H1 (cell line): Measurements from ENCODE around the gene GFOD1.

ENCODE experiments used
- CTCF ChIP-seq, 3 experiments: IDR thresholded peaks; 1 replicate in 2 of 3; 2 replicates in 1 of 3; pipeline versions ENCODE4 v1.5.1 to v1.6.1; 2011; ENCODE audit warnings: low read length in 3 of 3, mild to moderate bottlenecking in 3 of 3, inconsistent platforms in 2 of 3, low read depth in 1 of 3, moderate library complexity in 1 of 3; ENCODE audit not compliant: insufficient read depth in 1 of 3; ENCODE audit errors: control extremely low read depth in 1 of 3
- KDM1A ChIP-seq: fragments of 200-600, 300-600 bp; sonication (generic); IDR thresholded peaks from 2 replicates; pipeline ENCODE4 v1.7.1; 2016; ENCODE audit warnings: mild to moderate bottlenecking, low read length, borderline replicate concordance
- RAD21 ChIP-seq, 2 experiments: IDR thresholded peaks in 1 of 2; conservative IDR thresholded peaks in 1 of 2; 2 replicates each; pipeline ENCODE4 v1.6.1; 2011; ENCODE audit warnings: low read depth in 2 of 2, low read length in 2 of 2, improper control_type of control experiment in 1 of 2, inconsistent platforms in 1 of 2, mild to moderate bottlenecking in 1 of 2, moderate library complexity in 1 of 2
- ZNF274 ChIP-seq: IDR thresholded peaks from 2 replicates; pipeline ENCODE4 v1.7.0; 2012; ENCODE audit warnings: low read length, borderline replicate concordance; ENCODE audit errors: extremely low read depth
- TF ChIP-seq, protein P1 (sequence below): IDR thresholded peaks from 2 replicates; pipeline ENCODE4 v1.6.1; 2012; ENCODE audit warnings: inconsistent platforms

GRCh38 chr6:13412211-13412610, 75.2 kb downstream of the GFOD1 start:
- TF ChIP-seq RAD21 (IDR thresholded peaks at IDR 0.05 in 1 of 2, conservative IDR thresholded peaks at IDR 0.05 in 1 of 2; ENCODE audit: low read depth in 2 of 2, low read length in 2 of 2) (no peak), KDM1A (no peak), CTCF (IDR thresholded peaks at IDR 0.05; ENCODE audit: control extremely low read depth in 1 of 3, insufficient read depth in 1 of 3, low read depth in 1 of 3, low read length in 3 of 3) (no peak), ZNF274 (no peak)
- TF ChIP-seq, protein P1, sequence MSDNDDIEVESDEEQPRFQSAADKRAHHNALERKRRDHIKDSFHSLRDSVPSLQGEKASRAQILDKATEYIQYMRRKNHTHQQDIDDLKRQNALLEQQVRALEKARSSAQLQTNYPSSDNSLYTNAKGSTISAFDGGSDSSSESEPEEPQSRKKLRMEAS = no peak
